HEK293 (cell line): ENCODE measurements around the gene SLC39A10.

Experiments used
- CTCF ChIP-seq: fragments of 450-650 bp; formaldehyde crosslinking; IDR thresholded peaks from 2 replicates; pipeline ENCODE4 v1.5.1; 2016; ENCODE audit warnings: missing biosample characterization, missing genetic modification characterization
- ZBTB8A ChIP-seq: fragments of 450-650 bp; formaldehyde crosslinking; IDR thresholded peaks from 2 replicates; pipeline ENCODE4 v1.5.1; 2016; ENCODE audit warnings: missing biosample characterization, missing genetic modification characterization
- ZNF311 ChIP-seq: fragments of 450-650 bp; formaldehyde crosslinking; IDR thresholded peaks from 2 replicates; pipeline ENCODE4 v1.5.1; 2017; ENCODE audit warnings: missing biosample characterization, missing genetic modification characterization, borderline replicate concordance

DNA sequence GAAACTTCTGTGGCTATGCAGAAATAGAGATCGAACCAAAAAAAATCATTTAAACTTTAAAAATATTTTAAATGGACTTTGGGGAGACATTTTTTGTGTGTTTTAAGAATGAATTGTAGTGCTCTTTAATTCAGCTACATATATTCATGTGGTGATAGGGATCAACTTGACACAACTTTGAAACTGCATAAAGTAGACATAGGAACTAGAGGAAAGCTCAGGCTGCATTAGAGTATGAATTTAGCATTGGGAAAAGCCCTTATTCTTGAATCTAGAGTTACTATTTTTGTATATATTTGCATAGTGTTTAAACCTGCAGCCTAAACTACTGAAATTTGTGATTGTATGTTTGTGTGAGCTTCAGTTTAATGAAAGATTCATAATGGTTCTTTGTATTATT, 78.3 kb downstream of the SLC39A10 start:
- TF ChIP-seq CTCF (tag by site-specific recombination) (no peak), ZBTB8A (no peak), ZNF311 (tag by site-specific recombination) (no peak)
